Cardiac fibroblast (primary cell): ENCODE measurements around the gene CLDN9.
A peak's percentile ranks its signal among the peaks of the same experiment; 100 is the strongest.

Experiments
- DNase-seq, 2 donors: peaks; one replicate each; pipeline versions ENCODE4 v3.0.0 to v3.0.0-alpha.2; 2010; ENCODE audit warnings: low read depth in 2 of 2
- H3K4me3 ChIP-seq, 2 donors: replicated peaks in 1 of 2; 1 replicate in 1 of 2; 2 replicates in 1 of 2; pipeline ENCODE4 v1.5.1; 2011; ENCODE audit warnings: low read depth in 2 of 2, low read length in 2 of 2, mild to moderate bottlenecking in 2 of 2, moderate library complexity in 1 of 2
- TF ChIP-seq, protein P1 (sequence below): IDR thresholded peaks from one replicate; pipeline ENCODE4 v1.5.1; 2011; ENCODE audit warnings: low read depth, mild to moderate bottlenecking, low read length, inconsistent platforms

CLDN9 gene

DNA sequence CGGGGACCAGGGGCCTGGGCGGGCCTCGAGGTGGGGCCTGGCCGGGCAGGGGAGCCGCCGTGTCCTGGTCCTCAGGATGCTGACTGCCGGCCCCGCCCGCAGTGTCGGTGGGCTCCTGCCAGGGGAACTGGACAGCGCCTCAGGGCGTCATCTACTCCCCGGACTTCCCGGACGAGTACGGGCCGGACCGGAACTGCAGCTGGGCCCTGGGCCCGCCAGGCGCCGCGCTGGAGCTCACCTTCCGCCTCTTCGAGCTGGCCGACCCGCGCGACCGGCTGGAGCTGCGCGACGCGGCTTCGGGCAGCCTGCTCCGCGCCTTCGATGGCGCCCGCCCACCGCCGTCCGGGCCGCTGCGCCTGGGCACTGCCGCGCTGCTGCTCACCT lies 45.9 kb upstream of the CLDN9 start:
- no peak for DNase-seq
- H3K4me3 ChIP-seq = no peak overlapping the region
- TF ChIP-seq, protein P1, sequence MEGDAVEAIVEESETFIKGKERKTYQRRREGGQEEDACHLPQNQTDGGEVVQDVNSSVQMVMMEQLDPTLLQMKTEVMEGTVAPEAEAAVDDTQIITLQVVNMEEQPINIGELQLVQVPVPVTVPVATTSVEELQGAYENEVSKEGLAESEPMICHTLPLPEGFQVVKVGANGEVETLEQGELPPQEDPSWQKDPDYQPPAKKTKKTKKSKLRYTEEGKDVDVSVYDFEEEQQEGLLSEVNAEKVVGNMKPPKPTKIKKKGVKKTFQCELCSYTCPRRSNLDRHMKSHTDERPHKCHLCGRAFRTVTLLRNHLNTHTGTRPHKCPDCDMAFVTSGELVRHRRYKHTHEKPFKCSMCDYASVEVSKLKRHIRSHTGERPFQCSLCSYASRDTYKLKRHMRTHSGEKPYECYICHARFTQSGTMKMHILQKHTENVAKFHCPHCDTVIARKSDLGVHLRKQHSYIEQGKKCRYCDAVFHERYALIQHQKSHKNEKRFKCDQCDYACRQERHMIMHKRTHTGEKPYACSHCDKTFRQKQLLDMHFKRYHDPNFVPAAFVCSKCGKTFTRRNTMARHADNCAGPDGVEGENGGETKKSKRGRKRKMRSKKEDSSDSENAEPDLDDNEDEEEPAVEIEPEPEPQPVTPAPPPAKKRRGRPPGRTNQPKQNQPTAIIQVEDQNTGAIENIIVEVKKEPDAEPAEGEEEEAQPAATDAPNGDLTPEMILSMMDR = no peak

DNA sequence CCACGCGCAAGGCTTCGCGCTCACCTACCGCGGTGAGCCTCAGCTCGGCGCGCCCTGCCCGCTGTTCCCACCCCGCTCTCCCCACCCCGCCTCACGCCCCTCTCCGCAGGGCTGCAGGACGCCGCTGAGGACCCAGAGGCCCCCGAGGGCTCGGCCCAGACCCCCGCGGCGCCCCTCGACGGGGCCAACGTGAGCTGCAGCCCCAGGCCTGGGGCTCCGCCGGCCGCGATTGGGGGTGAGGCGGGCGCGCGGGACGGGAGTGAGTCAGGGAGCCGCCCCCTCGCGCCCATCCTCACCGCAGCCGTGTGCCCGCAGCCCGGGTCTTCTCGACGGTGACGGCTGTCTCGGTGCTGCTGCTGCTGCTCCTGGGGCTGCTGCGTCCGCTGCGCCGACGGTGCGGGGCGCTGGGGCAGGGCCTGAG lies 45.5 kb upstream of the CLDN9 start:
- TF ChIP-seq, protein P1 = no peak
- no peak overlapping the region for H3K4me3 ChIP-seq
- DNase-seq = no peak

DNA sequence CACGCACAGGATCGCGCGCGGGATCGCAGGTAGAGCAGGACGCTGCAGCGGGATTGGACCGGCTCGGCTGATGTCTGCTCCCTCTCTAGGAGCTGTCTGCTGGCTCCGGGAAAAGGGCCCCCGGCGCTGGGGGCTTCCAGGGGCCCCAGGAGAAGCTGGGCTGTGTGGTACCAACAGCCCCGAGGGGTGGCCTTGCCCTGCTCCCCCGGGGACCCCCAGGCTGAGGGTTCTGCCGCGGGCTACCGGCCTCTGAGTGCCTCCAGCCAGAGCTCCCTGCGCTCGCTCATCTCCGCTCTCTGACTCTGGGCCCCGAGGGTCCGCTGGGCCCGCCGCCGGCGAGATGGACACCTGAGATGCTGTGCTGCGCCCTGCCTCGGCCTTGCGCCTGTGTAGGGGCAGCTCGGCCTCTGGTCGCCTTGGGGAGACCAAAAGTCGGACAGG lies 45.0 kb upstream of the CLDN9 start:
- TF ChIP-seq, protein P1 = no peak
- no peak overlapping the region for H3K4me3 ChIP-seq
- DNase-seq = no peak

DNA sequence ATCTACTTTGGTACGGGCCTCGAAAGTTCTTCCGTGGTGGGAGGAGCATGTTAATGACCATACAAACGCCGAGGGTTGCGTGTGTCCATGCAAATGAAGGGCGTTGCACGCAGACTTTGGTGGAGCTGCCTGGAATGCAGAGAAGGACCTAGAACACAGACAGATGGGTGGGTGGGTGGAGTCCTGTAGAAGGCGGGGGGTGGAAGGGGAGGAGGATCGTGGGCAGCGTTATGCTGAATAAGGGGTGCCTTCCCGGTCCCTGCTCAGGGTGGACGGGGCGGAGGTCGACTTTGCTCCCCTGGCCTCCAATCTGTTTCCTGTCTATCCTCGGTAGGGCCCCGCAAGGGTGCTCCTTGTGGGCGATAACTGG lies 44.4 kb upstream of the CLDN9 start:
- no peak for DNase-seq
- TF ChIP-seq, protein P1 = no peak
- peak overlapping the region in 1 of 2 donors; percentile 52 for H3K4me3 ChIP-seq

DNA sequence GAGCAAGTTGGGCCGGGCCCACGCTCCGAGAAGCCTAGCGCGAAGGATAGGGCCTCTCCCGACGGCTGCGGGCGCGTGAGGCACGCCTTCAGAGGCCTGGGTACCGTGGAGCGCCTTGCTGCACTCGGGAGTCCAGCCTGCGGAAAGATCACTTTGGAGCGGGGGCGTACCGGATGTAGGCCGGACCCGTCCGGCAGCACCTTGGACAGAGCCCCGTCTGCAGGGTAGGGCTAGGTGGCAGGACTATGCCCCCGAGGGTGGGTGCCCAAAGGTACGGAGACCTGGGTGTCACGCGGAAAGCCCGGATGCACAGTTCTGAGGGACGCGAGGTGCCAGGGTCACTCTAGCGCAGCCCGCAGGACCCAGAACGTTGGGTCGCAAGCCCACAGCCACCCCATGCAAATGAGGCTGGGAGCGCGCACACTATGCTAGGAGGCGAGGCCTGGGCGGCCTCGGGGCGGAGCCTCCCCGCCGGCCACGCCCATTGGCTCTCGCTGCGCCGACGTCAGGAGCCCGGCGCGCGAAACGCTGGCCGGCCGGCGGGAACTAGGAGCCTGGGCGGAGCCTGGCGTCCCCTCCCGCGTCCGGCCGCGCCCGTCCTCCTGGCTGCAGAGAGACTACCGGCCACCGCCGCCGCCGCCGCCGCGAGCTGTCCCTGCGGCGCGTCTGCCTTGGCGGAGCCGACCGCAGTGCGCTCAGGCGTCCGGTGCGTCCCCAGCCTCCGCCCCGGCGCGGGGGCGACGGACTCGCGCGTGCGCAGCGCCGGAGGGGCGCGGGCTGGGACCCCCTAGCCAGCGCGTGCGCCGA lies 43.8 kb upstream of the CLDN9 start, which contains the start of gene PAQR4:
Gene PAQR4, plus strand, starts transcription at position 611 of the 807 bp plus-strand sequence. CDS start 327 bp downstream, outside the sequence.
- DNase-seq = peak; percentile 83 to 89
- TF ChIP-seq, protein P1 = no peak
- H3K4me3 ChIP-seq = peak within 1 kb of the TSS; percentile 52 to 62

DNA sequence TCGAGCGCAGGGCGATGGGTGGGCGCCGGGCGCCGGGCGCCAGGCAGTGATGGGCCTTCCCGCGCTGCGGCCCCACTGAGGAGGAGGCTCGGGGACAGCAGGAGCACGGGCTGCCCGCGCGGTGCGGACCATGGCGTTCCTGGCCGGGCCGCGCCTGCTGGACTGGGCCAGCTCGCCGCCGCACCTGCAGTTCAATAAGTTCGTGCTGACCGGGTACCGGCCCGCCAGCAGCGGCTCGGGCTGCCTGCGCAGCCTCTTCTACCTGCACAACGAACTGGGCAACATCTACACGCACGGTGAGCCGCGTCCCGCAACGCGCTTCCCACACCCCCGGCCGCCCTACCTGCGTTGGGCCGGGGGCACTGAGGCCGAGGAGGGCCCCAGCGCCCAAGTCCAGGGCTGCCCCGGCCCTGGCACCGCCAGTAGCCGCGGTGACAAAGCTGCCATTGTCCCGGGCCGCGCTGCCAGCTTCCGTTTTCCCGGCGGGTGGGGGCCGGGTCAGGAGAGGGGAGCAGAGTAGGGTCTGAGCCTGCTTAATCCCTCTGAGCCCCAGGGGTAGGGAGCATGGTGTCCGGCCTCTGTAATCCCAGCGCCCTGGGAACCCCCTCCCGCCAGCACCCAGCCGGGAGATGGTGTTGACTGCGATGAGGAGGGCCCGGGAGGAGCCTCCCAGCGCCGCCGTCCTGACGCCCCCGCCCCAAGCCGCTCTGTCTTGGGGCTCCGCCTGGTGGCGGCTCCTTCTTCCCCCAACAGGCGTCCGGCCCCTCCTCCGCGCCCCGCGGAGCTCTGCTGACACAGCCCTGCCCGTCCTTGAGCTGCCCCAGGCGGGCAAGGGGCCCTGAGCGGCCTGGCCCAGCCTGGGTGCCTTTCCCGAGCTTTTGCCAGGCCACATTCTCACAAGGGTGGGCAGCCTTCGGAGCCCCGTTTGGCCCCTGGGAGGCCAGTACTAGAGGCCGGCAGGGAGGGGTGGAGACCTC lies 42.9 kb upstream of the CLDN9 start:
- H3K4me3 ChIP-seq = peak overlapping the region; percentile 51 to 62
- peak; percentile 31 to 37 for DNase-seq
- TF ChIP-seq, protein P1 = peak; percentile 43
